PFSK-1 (cell line): Measurements from ENCODE around the gene WBP1L.

Source experiments
- POLR2AphosphoS5 ChIP-seq: IDR thresholded peaks from 2 replicates; pipeline ENCODE4 v1.6.1; 2012; ENCODE audit warnings: low read depth, mild to moderate bottlenecking, control low read depth, low read length, moderate library complexity
- SIN3A ChIP-seq: IDR thresholded peaks from 2 replicates; pipeline ENCODE4 v1.6.1; 2012; ENCODE audit warnings: mild to moderate bottlenecking, low read length, moderate library complexity, borderline replicate concordance; ENCODE audit not compliant: insufficient read depth
- TAF1 ChIP-seq: IDR thresholded peaks from 2 replicates; pipeline ENCODE4 v1.6.1; 2012; ENCODE audit warnings: low read length, control low read depth, borderline replicate concordance; ENCODE audit not compliant: insufficient read depth
- TF ChIP-seq, protein P1 (sequence below), 2 experiments: IDR thresholded peaks; 2 replicates each; pipeline versions ENCODE4 v1.6.1 to v1.8.0; 2011 to 2012; ENCODE audit warnings: low read depth in 2 of 2, low read length in 2 of 2, control low read depth in 1 of 2, inconsistent platforms in 1 of 2, mild to moderate bottlenecking in 1 of 2, moderate library complexity in 1 of 2; ENCODE audit not compliant: insufficient read depth in 1 of 2

DNA sequence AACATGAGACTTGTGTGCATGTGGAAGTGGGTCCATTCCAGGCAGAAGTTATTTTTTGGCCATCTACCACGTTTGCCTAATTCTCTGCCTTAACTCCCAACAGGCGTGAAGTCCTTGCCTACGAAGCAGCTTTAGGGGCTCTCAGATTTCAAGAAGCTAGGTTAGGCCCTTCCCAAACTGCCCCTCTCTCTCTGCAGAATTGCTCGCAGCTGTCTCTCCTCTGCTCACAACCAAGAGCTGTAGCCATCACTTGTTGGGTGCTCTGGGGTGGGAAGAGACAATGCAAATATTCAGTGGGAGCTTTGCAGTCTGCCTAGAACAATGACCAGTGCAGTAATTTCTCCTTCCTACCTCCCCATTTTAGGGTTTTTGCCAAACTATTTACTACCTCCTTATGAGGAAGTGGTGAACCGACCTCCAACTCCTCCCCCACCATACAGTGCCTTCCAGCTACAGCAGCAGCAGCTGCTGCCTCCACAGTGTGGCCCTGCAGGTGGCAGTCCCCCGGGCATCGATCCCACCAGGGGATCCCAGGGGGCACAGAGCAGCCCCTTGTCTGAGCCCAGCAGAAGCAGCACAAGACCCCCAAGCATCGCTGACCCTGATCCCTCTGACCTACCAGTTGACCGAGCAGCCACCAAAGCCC lies 68.6 kb downstream of the WBP1L start:
- TF ChIP-seq, protein P1, sequence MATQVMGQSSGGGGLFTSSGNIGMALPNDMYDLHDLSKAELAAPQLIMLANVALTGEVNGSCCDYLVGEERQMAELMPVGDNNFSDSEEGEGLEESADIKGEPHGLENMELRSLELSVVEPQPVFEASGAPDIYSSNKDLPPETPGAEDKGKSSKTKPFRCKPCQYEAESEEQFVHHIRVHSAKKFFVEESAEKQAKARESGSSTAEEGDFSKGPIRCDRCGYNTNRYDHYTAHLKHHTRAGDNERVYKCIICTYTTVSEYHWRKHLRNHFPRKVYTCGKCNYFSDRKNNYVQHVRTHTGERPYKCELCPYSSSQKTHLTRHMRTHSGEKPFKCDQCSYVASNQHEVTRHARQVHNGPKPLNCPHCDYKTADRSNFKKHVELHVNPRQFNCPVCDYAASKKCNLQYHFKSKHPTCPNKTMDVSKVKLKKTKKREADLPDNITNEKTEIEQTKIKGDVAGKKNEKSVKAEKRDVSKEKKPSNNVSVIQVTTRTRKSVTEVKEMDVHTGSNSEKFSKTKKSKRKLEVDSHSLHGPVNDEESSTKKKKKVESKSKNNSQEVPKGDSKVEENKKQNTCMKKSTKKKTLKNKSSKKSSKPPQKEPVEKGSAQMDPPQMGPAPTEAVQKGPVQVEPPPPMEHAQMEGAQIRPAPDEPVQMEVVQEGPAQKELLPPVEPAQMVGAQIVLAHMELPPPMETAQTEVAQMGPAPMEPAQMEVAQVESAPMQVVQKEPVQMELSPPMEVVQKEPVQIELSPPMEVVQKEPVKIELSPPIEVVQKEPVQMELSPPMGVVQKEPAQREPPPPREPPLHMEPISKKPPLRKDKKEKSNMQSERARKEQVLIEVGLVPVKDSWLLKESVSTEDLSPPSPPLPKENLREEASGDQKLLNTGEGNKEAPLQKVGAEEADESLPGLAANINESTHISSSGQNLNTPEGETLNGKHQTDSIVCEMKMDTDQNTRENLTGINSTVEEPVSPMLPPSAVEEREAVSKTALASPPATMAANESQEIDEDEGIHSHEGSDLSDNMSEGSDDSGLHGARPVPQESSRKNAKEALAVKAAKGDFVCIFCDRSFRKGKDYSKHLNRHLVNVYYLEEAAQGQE (IDR thresholded peaks at IDR 0.05; ENCODE audit: insufficient read depth in 1 of 2, low read depth in 2 of 2, low read length in 2 of 2), result no peak
- TF ChIP-seq TAF1, result no peak
- no peak for TF ChIP-seq SIN3A
- TF ChIP-seq POLR2AphosphoS5, result no peak
